ENCODE data around the gene TIMP2.
"Not testable (repeated sequence)": the region's sequence is repeated elsewhere in the genome, so short reads cannot be mapped to it uniquely, and the experiment has no call there.

TIMP2 gene

GRCh38 chr17:78925234-78925633 lies at the start of gene TIMP2:
TIMP2 (minus strand) TSS chr17:78925387; CDS start chr17:78925088, 299 bp downstream.
- peak; percentile 77 for DNase-seq (ENCODE audit: low spot score)

GRCh38 chr17:78973792-78974520 lies 48.8 kb upstream of the TIMP2 start:
- no peak for DNase-seq (ENCODE audit: low spot score)

GRCh38 chr17:78973196-78973595 lies 48.0 kb upstream of the TIMP2 start:
- DNase-seq (ENCODE audit: low spot score) = no peak

GRCh38 chr17:78972507-78973105 lies 47.4 kb upstream of the TIMP2 start:
- DNase-seq (ENCODE audit: low spot score) = no peak

- DNase-seq (ENCODE audit: low spot score) = no peak
These were observed 46.7 kb upstream of the TIMP2 start for GRCh38 chr17:78971756-78972506.

- peak; percentile 74 for DNase-seq (ENCODE audit: low spot score)
These were observed 45.9 kb upstream of the TIMP2 start for GRCh38 chr17:78970834-78971755.

- no peak for DNase-seq (ENCODE audit: low spot score)
These were observed 44.7 kb upstream of the TIMP2 start for GRCh38 chr17:78969865-78970264.

- peak; percentile 68 for DNase-seq (ENCODE audit: low spot score)
These were observed 42.7 kb upstream of the TIMP2 start for GRCh38 chr17:78967782-78968362.

GRCh38 chr17:78966910-78967600 lies 41.9 kb upstream of the TIMP2 start:
- DNase-seq (ENCODE audit: low spot score) = no peak

- DNase-seq (ENCODE audit: low spot score) = no peak
These were observed 41.1 kb upstream of the TIMP2 start for GRCh38 chr17:78966123-78966813.

- no peak for DNase-seq (ENCODE audit: low spot score)
These were observed 40.3 kb upstream of the TIMP2 start for GRCh38 chr17:78965491-78965924.

GRCh38 chr17:78963378-78963777 lies 38.2 kb upstream of the TIMP2 start:
- DNase-seq (ENCODE audit: low spot score) = no peak

GRCh38 chr17:78962984-78963348 lies 37.8 kb upstream of the TIMP2 start:
- not testable (repeated sequence) for DNase-seq (ENCODE audit: low spot score)

GRCh38 chr17:78962345-78962983 lies 37.3 kb upstream of the TIMP2 start:
- peak; percentile 64 for DNase-seq (ENCODE audit: low spot score)

- no peak for DNase-seq (ENCODE audit: low spot score)
These were observed 36.4 kb upstream of the TIMP2 start for GRCh38 chr17:78961571-78961970.

- DNase-seq (ENCODE audit: low spot score) = no peak
These were observed 35.7 kb upstream of the TIMP2 start for GRCh38 chr17:78960928-78961327.

GRCh38 chr17:78959803-78960202 lies 34.6 kb upstream of the TIMP2 start:
- no peak for DNase-seq (ENCODE audit: low spot score)

GRCh38 chr17:78958641-78959127 lies 33.5 kb upstream of the TIMP2 start:
- peak; percentile 55 for DNase-seq (ENCODE audit: low spot score)

GRCh38 chr17:78957128-78957527 lies 31.9 kb upstream of the TIMP2 start:
- peak; percentile 55 for DNase-seq (ENCODE audit: low spot score)

- no peak for DNase-seq (ENCODE audit: low spot score)
These were observed 31.1 kb upstream of the TIMP2 start for GRCh38 chr17:78956254-78956653.

Measured in kidney tubule cell (primary cell).